Endothelial cell of umbilical vein (primary cell): ENCODE data around the gene GNAZ. TPM values are rescaled to one million over a fixed set of nuclear protein-coding genes. Genes with fewer than 3 reads are reported as not detected.

Experiments
- BruUV-seq: library from RNA; stranded (reverse); fragments of 400-500 nt; replicated peaks from 2 replicates; lab custom pipeline; 2021; lab: Mats Ljungman, UMichigan
- CTCF ChIA-PET: fragments of 300-600, 350-600 bp; sonication (Branson Sonifier 250); formaldehyde crosslinking; loops from one replicate; lab custom pipeline; 2021; ENCODE audit warnings: antibody characterized with exemption, inconsistent platforms; lab: Charles Lee
- POLR2A ChIA-PET: fragments of 300-600, 350-600 bp; sonication (Branson Sonifier 250); formaldehyde crosslinking; loops from one replicate; lab custom pipeline; 2021; ENCODE audit warnings: antibody characterized with exemption, inconsistent platforms; lab: Charles Lee
- DNase-seq: peaks from one replicate; pipeline ENCODE4 v3.0.0-alpha.2; 2011; ENCODE audit warnings: low read depth, low spot score
- FAIRE-seq: peaks from 2 replicates; lab custom pipeline; 2011; peaks lifted over from hg19 to GRCh38; lab: Jason Lieb, UNC
- H2AFZ ChIP-seq: 2 replicates; pipeline ENCODE4 v1.6.0; 2012; ENCODE audit warnings: low read depth, low read length, control low read depth, inconsistent platforms
- H3K27ac ChIP-seq: 2 replicates; pipeline ENCODE4 v1.5.1; 2011; ENCODE audit warnings: low read depth, mild to moderate bottlenecking, control low read depth, low read length, moderate library complexity; ENCODE audit not compliant: insufficient read depth
- H3K27me3 ChIP-seq, 2 experiments: 2 replicates each; pipeline versions ENCODE4 v1.6.0 to v1.6.1; 2011; ENCODE audit warnings: low read length in 2 of 2, mixed read lengths in 1 of 2; ENCODE audit not compliant: control insufficient read depth in 2 of 2, insufficient read depth in 2 of 2
- H3K36me3 ChIP-seq, 2 experiments: 2 replicates in 1 of 2; 3 replicates in 1 of 2; pipeline ENCODE4 v1.5.1; 2011; ENCODE audit warnings: low read length in 2 of 2, mild to moderate bottlenecking in 1 of 2, moderate library complexity in 1 of 2; ENCODE audit not compliant: control insufficient read depth in 2 of 2, insufficient read depth in 2 of 2; ENCODE audit errors: extremely low read depth in 1 of 2
- H3K4me1 ChIP-seq: 3 replicates; pipeline ENCODE4 v1.5.1; 2011; ENCODE audit warnings: mild to moderate bottlenecking, low read length; ENCODE audit not compliant: control insufficient read depth, insufficient read depth; ENCODE audit errors: extremely low read depth
- H3K4me2 ChIP-seq: 2 replicates; pipeline ENCODE4 v1.6.1; 2011; ENCODE audit warnings: low read length, control low read depth, mixed read lengths; ENCODE audit not compliant: insufficient read depth
- H3K4me3 ChIP-seq, 3 experiments: fragments of 200-600 bp in 1 of 3; sonication (generic), shearing (Covaris generic) in 1 of 3; replicated peaks in 1 of 3; 2 replicates each; pipeline ENCODE4 v1.5.1; 2011 to 2016; ENCODE audit warnings: control low read depth in 3 of 3, low read length in 3 of 3, mild to moderate bottlenecking in 2 of 3, inconsistent platforms in 1 of 3, low read depth in 1 of 3, moderate library complexity in 1 of 3; ENCODE audit not compliant: insufficient read depth in 1 of 3
- H3K79me2 ChIP-seq: 2 replicates; pipeline ENCODE4 v1.6.0; 2012; ENCODE audit warnings: low read length, inconsistent platforms; ENCODE audit not compliant: control insufficient read depth, insufficient read depth
- H3K9ac ChIP-seq: replicated peaks from 2 replicates; pipeline ENCODE3; 2011; ENCODE audit warnings: low read length, control low read depth; ENCODE audit not compliant: insufficient read depth; ENCODE audit errors: extremely low read depth
- H3K9me1 ChIP-seq: replicated peaks from 3 replicates; pipeline ENCODE4 v1.6.0; 2011; ENCODE audit warnings: mild to moderate bottlenecking, low read length; ENCODE audit not compliant: control insufficient read depth, insufficient read depth; ENCODE audit errors: extremely low read depth
- H3K9me3 ChIP-seq: replicated peaks from 2 replicates; pipeline ENCODE4 v1.5.1; 2012; ENCODE audit warnings: low read length, inconsistent platforms; ENCODE audit not compliant: control insufficient read depth, insufficient read depth
- H4K20me1 ChIP-seq: replicated peaks from 2 replicates; pipeline ENCODE3; 2011; ENCODE audit warnings: mild to moderate bottlenecking, low read length; ENCODE audit not compliant: control insufficient read depth, insufficient read depth; ENCODE audit errors: extremely low read depth
- CTCF ChIP-seq, 2 donors: IDR thresholded peaks; 1 replicate in 1 of 2; 2 replicates in 1 of 2; pipeline ENCODE4 v1.5.1; 2011; ENCODE audit warnings: low read length in 2 of 2, mild to moderate bottlenecking in 2 of 2, moderate library complexity in 2 of 2, control low read depth in 1 of 2, inconsistent platforms in 1 of 2, low read depth in 1 of 2; ENCODE audit not compliant: insufficient read depth in 1 of 2; ENCODE audit errors: extremely low read depth in 1 of 2
- EZH2 ChIP-seq: IDR thresholded peaks from 2 replicates; pipeline ENCODE4 v1.6.1; 2012; ENCODE audit warnings: borderline replicate concordance, low read depth, mild to moderate bottlenecking, moderate library complexity, low read length, inconsistent platforms; ENCODE audit not compliant: severe bottlenecking
- FOS ChIP-seq: IDR thresholded peaks from 2 replicates; pipeline ENCODE4 v1.6.1; 2011; ENCODE audit warnings: mild to moderate bottlenecking, low read length, moderate library complexity, borderline replicate concordance; ENCODE audit not compliant: insufficient read depth
- GATA2 ChIP-seq: IDR thresholded peaks from 2 replicates; pipeline ENCODE4 v1.7.0; 2011; ENCODE audit warnings: low read depth, mild to moderate bottlenecking, moderate library complexity, mixed read lengths, low read length; ENCODE audit not compliant: insufficient read length, insufficient read depth
- JUN ChIP-seq: IDR thresholded peaks from 2 replicates; pipeline ENCODE4 v1.6.1; 2011; ENCODE audit warnings: borderline replicate concordance, low read depth; ENCODE audit not compliant: insufficient read length, insufficient read depth
- MAX ChIP-seq: IDR thresholded peaks from 2 replicates; pipeline ENCODE4 v1.6.1; 2011; ENCODE audit not compliant: insufficient read depth, insufficient read length
- MYC ChIP-seq: IDR thresholded peaks from one replicate; pipeline ENCODE4 v1.6.1; 2011; ENCODE audit warnings: mild to moderate bottlenecking, low read depth, low read length
- POLR2A ChIP-seq: IDR thresholded peaks from 2 replicates; pipeline ENCODE4 v1.6.1; 2012; ENCODE audit warnings: low read depth, mild to moderate bottlenecking, control low read depth, low read length
- POLR2AphosphoS5 ChIP-seq: IDR thresholded peaks from 2 replicates; pipeline ENCODE4 v1.6.1; 2012; ENCODE audit warnings: low read depth, mild to moderate bottlenecking, control low read depth, low read length, moderate library complexity; ENCODE audit not compliant: insufficient read depth
- dilution Hi-C: fragments of 300-500 bp; cut with MboI; formaldehyde crosslinking; loops from one replicate; pipeline ENCODE4 v1.15.0; 2019; ENCODE audit warnings: low sequenced_read_pairs; ENCODE audit not compliant: extremely low pct_ligation_motif_present
- intact Hi-C: fragments of 100-400 bp; cut with micrococcal nuclease; formaldehyde crosslinking; loops from one replicate; pipeline ENCODE4 v1.10.0; 2022
- polyA plus RNA-seq, 4 experiments: library from polyadenylated mRNA; depleted of rRNA in 3 of 4; stranded (reverse) in 3 of 4; unstranded in 1 of 4; fragments of >200 nt; gene quantifications; 2 replicates each; pipeline versions ENCODE4 v1.2.1 to v1.2.3, GENCODE V29; 2011 to 2012; ENCODE audit warnings: missing spikeins in 1 of 4
- total RNA-seq: library from RNA; stranded (reverse); gene quantifications from 2 replicates; pipeline ENCODE4 v1.2.3, GENCODE V29; 2021

Gene GNAZ
- total and polyA plus RNA-seq, 2 donors (not counting 3 experiments of a cell fraction or from before 2014, with no cell fraction given) = 0.44 to 0.86 TPM

GRCh38 chr22:23058063-23058462, 12.3 kb upstream of the GNAZ start:
- intact Hi-C loops (no loop called here), dilution Hi-C loops (no loop called here)
- H3K79me2 ChIP-seq = no peaks in the 10 kb centered on the region
- no peak overlapping the region for H3K4me3 ChIP-seq
- no peaks in the 10 kb centered on the region for H3K9me1 ChIP-seq
- H3K27me3 ChIP-seq = peaks cover 3 to 5% of the 10 kb centered on the region in 2 experiments
- no peak overlapping the region for H3K4me2 ChIP-seq
- TF ChIP-seq POLR2A = no peak
- TF ChIP-seq MYC = no peak
- TF ChIP-seq JUN = no peak
- TF ChIP-seq FOS = no peak
- no peak for TF ChIP-seq POLR2AphosphoS5
- no peak for TF ChIP-seq EZH2
- no peak for TF ChIP-seq GATA2
- TF ChIP-seq MAX = no peak
- no peak for TF ChIP-seq CTCF (IDR thresholded peaks at IDR 0.05; ENCODE audit: extremely low read depth in 1 of 2, insufficient read depth in 1 of 2, low read depth in 1 of 2, low read length in 2 of 2)
- no peak overlapping the region for H3K27ac ChIP-seq
- FAIRE-seq (no peak), DNase-seq (no peak)
- no peak overlapping the region for H2AFZ ChIP-seq
- H4K20me1 ChIP-seq = no peaks in the 10 kb centered on the region
- no peaks in the 10 kb centered on the region for H3K9me3 ChIP-seq
- no peak overlapping the region for H3K9ac ChIP-seq
- H3K4me1 ChIP-seq = no peaks in the 10 kb centered on the region
- POLR2A ChIA-PET = no interaction called here
- H3K36me3 ChIP-seq = no peaks in the 10 kb centered on the region
- no TSS peak for BruUV-seq
- CTCF ChIA-PET = interaction anchor here (1.7 kb wide), 1 partner anchor 12 kb away, joined by 5 read pairs; the partner anchor contains the start of gene GNAZ
